NCI-H146 treated with DMSO at 0.1 percent for 48 hours (cell line): ENCODE data around the gene GABRB2.
"Not testable (repeated sequence)": the region's sequence is repeated elsewhere in the genome, so short reads cannot be mapped to it uniquely, and the experiment has no call there.

Experiments
- DNase-seq: peaks from one replicate; lab custom pipeline; 2025; ENCODE audit not compliant: unreplicated experiment; lab: John Stamatoyannopoulos, UW

The GABRB2 gene

GRCh38 chr5:161546470-161547301 lies at the start of gene GABRB2:
Gene GABRB2 (minus strand): TSS chr5:161546725. CDS start chr5:161546643, 82 bp downstream.
- DNase-seq = no peak

- no peak for DNase-seq
Observed at GRCh38 chr5:161585798-161586197, 39.3 kb upstream of the GABRB2 start.

GRCh38 chr5:161580621-161581020 lies 34.1 kb upstream of the GABRB2 start:
- DNase-seq = no peak

GRCh38 chr5:161572914-161573313 lies 26.4 kb upstream of the GABRB2 start:
- no peak for DNase-seq

GRCh38 chr5:161566081-161566480 lies 19.6 kb upstream of the GABRB2 start:
- no peak for DNase-seq

GRCh38 chr5:161562446-161562845 lies 15.9 kb upstream of the GABRB2 start:
- no peak for DNase-seq

GRCh38 chr5:161549106-161549505 lies 2.6 kb upstream of the GABRB2 start:
- no peak for DNase-seq

GRCh38 chr5:161548487-161549094 lies 2.1 kb upstream of the GABRB2 start:
- no peak for DNase-seq

- DNase-seq = no peak
Observed at GRCh38 chr5:161547738-161548486, 1.4 kb upstream of the GABRB2 start.

GRCh38 chr5:161547406-161547737 lies 847 bp upstream of the GABRB2 start:
- DNase-seq = no peak

GRCh38 chr5:161546095-161546469 lies 443 bp downstream of the GABRB2 start:
- no peak for DNase-seq

GRCh38 chr5:161545344-161546094 lies 1.0 kb downstream of the GABRB2 start:
- no peak for DNase-seq

GRCh38 chr5:161544350-161544765 lies 2.2 kb downstream of the GABRB2 start:
- DNase-seq = no peak

- no peak for DNase-seq
Observed at GRCh38 chr5:161539016-161539415, 7.5 kb downstream of the GABRB2 start.

GRCh38 chr5:161535762-161536161 lies 10.8 kb downstream of the GABRB2 start:
- DNase-seq = no peak

- DNase-seq = no peak
Observed at GRCh38 chr5:161530700-161531099, 15.8 kb downstream of the GABRB2 start.

GRCh38 chr5:161513942-161514341 lies 32.6 kb downstream of the GABRB2 start:
- DNase-seq = no peak

GRCh38 chr5:161507591-161507990 lies 38.9 kb downstream of the GABRB2 start:
- DNase-seq = no peak

- not testable (repeated sequence) for DNase-seq
Observed at GRCh38 chr5:161505160-161505559, 41.4 kb downstream of the GABRB2 start.

- no peak for DNase-seq
Observed at GRCh38 chr5:161498531-161498930, 48.0 kb downstream of the GABRB2 start.

- no peak for DNase-seq
Observed at GRCh38 chr5:161483721-161484120, 62.8 kb downstream of the GABRB2 start.
